ENCODE measurements around the gene SMIM21.

DNA sequence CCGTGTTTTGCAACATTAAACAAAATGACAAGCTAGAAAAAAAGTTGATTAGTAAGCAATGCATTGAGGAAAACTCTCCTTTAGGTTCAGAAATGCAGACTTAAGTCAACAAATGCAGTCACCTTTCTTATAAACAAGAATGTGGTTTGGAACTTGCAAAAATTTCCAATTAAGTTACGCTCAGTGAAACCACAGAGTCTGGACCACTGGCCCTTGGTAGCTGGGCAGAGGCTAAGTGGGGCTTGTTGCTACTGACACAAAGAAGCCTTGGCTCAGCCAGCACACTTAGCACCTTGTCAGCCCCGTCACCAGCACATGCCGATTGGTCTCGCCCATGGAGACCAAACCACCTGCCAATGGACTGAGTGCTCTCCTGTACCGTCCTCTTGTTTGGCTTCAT, 53.0 kb downstream of the SMIM21 start:
- no peak for TF ChIP-seq POLR2A (IDR thresholded peaks at IDR 0.05)
- TF ChIP-seq, protein P1, sequence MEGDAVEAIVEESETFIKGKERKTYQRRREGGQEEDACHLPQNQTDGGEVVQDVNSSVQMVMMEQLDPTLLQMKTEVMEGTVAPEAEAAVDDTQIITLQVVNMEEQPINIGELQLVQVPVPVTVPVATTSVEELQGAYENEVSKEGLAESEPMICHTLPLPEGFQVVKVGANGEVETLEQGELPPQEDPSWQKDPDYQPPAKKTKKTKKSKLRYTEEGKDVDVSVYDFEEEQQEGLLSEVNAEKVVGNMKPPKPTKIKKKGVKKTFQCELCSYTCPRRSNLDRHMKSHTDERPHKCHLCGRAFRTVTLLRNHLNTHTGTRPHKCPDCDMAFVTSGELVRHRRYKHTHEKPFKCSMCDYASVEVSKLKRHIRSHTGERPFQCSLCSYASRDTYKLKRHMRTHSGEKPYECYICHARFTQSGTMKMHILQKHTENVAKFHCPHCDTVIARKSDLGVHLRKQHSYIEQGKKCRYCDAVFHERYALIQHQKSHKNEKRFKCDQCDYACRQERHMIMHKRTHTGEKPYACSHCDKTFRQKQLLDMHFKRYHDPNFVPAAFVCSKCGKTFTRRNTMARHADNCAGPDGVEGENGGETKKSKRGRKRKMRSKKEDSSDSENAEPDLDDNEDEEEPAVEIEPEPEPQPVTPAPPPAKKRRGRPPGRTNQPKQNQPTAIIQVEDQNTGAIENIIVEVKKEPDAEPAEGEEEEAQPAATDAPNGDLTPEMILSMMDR (IDR thresholded peaks at IDR 0.05), result no peak
